GM21723 (cell line): ENCODE data around the gene GOLT1A.

Experiments
- ATAC-seq: cut with Tn5 transposase; IDR thresholded peaks from one replicate; pipeline ENCODE4 v1.9.1; 2021; ENCODE audit warnings: mild to moderate bottlenecking, moderate library complexity; ENCODE audit not compliant: unreplicated experiment

GOLT1A gene

DNA sequence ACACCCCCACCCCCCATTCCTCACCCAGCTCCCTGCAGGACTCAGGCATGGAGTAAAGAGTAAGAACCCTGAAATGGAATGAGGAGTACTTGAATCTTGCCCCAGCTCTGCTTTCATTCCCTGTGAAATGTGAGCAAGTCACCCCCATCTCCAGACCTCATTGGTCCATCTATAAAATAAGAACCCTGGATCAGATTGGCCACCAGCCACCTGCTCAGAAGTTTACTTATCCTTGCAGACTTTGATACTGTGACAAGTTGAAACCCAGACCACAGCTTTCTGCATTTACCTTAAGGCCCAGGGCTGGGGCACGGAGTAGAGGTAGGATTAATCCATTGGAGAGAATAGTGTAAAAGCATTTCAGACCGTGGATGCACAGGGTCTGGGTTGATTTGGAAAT is 19.7 kb downstream of the GOLT1A start:
- no peak for ATAC-seq

DNA sequence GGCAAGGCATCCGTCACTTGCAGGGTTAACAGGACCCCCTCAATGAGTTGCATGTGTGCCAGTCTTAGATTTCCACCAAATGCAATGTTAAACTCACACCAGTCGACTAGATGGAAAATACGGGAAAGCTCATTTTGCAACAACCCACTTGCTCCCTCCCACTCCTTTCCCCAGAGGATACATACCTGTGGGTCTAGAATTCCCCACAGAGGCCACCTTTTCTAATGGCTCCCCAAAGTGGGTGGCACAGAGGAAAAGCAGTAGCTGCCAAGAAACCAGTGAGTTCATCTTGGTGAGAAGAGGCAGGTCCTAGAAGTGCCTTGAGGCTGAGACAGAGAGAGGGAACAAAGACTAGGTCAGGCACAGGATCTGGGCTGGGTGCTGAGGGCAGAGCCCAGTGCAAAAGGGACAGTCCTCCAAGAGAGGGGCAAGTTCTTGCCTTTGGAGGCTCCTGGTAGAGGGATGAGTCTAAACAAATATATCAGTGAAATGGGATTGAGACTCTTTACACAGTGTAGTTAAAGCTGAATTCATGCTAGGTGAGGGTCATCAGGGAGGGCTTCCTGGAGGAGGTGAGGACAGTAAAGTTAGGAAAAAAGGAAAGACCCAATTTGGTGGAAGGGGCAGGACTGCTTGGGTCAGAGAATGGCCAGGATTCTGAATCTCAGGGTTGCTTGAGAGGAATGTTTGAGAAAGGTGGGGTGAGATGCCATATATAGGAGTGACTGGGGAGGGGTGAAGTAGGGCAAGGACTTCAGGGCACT is 21.0 kb downstream of the GOLT1A start:
- ATAC-seq = no peak

DNA sequence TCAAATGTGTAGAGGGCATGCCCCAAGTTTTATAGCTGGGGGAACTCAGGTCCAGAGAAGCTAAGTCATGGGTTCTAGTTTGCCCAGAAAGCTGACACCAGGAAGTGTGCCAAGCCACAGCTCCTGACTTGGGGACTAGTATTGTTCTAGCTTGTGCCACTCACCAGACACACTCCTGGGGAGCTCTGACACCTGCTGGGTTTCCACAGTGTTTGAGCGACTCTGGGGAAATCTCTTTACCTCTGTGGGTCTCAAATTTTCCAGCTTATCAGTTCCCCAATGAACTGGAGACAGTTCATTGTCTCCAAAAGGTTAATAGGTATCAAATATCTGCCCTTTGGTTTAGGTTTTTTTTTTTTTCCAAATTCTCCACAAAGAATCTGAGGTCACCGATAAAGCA is 21.7 kb downstream of the GOLT1A start:
- no peak for ATAC-seq

DNA sequence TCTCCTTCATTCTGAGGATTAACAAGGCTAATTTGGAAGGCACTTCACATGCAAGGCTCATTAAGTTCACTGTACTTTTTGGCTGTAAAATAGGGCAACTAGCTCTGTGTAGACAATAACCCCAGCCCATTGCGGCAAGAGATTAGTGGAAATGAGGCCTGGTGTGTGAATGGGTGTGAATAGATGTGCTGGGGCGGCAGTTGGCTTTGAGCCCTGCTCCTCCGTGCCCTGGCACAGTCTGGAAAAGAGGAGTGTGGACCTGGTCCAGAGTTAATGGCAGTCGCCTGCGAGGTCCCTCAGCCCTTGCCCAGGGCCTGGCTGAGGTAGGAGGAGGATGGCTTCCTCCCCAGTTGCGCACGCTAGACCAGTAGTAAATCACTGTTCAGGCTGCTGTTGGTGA is 22.3 kb downstream of the GOLT1A start:
- no peak for ATAC-seq

DNA sequence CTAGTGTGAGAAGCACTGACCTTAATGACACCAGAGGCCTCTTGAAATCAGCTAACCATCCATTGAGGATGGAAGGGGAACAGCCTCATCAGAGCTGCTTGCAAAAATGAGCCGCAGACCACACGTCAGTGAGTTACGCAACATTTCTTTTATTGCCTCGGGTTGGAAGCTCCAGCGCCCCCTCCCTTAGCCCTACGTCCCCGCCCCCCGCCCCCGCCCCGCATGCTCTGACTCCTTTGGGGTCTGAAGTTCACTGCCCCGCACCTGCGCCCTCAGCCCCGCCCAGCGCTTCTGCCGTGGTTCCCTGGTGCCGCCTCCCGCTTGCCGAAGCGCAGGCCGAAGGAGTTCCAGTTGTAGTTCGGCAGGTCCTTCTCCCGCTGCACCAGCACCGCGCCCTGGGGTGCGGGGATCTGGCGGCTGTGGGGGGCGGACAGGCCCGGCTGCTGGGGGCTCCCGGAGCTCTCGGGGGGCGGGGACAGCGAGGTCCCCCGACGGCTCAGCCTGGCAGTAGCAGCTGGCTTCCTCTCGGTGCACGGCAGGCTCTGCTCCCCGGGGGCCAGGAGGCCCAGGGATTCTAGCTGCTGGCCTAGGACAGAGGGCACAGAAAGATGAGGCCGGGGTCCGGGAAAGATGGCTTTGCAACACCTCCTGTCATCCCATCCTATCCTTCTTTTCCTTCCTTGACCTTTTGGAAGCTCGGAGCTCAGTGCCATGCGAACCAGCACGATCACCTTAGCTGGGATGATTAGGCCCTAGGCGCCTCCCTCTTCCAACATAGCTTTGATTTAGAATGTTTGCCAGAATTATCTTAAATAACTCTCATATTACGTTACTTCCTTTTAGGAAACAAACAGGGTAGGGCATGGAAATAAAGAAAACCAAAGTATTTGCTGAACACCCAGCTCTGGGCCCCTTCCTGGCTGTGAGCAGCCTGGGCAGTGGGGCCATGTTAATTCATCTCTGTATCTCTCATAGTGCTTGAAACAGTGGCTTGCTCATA is 23.3 kb downstream of the GOLT1A start:
- ATAC-seq = no peak

DNA sequence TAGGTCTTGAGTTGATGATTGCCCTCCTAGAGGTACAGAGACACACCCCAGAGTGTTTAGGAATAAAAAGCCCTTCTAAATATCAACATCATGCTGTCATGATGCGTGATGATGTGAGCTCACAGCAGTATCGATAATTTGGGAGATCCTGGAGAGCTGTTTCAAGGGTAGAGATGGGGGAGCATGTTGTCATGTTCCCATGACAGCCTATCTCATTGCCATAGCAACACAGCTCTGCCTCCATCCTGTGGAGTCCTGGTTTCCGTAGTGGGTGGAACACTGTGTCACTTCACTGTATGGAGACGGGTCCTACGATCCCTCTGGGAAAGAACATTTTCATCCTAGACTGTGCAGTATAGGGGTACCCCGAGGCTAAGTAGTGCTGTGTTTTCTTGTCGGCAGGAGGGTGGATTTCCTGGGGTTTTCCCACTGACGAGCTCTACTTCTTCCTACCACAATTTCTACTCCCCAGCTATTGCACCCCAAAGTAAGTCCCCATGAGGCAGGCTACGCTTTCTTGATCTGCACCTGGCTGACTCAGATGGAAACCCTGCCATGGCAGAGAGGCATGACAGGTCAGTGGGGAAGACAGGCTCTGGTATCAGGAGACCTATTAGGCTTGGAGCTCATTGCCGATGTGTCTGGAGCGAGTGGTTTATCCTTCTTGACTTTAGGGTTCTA is 24.7 kb downstream of the GOLT1A start:
- no peak for ATAC-seq

DNA sequence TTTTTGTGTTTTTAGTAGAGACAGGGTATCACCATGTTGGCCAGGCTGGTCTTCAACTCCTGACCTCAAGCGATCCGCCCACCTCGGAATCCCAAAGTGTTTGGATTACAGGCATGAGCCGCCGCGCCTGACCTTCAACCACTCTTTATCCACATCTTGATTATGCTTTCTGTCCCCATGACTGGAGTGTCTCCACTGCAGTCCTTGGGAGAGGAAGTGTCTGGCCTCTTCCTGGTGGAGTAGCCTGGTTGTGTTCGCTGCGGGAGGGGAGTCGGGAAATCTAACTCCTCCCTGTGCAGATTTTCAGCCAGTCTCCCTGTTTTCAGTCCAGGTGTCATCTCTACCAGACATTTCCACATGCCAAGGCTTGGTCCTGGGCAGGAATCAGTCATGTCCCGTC is 27.2 kb downstream of the GOLT1A start:
- no peak for ATAC-seq

DNA sequence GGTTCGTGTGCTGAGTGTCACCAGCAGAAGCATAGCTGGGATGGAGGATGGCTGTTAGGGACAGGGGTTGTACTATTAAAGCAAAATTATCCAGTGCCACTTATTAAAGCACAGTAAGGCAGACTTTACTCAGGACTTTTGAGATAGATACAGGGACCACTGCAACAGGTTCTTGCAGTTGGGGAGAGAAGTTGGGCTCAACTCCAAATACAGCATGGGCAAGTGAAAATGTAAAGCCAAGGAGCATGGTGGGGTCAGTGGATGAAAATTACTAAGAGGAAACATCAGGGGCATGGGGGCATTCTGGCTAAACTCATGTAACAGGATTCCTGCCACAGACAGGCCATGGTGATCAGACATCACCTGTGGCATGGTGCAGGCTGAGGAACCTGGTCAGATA is 32.7 kb downstream of the GOLT1A start:
- no peak for ATAC-seq

DNA sequence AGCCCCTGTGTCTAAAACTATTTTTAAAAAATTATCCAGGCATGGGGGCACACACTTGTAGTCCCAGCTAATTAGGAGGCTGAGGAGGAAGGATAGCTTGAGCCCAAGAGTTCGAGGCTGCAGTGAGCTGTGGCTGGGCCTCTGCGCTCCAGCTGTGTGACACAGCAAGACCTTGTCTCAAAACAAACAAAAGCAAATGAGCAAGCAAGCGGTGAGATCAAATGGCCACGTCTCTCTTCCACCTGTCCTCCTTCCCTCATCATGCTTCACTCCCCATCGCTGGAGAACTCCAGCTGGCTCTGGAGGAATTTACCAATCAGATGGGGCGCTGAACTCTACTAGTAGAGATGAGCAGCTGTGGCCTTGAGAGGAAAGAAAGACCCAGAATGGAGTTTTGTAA is 33.7 kb downstream of the GOLT1A start:
- ATAC-seq = no peak

DNA sequence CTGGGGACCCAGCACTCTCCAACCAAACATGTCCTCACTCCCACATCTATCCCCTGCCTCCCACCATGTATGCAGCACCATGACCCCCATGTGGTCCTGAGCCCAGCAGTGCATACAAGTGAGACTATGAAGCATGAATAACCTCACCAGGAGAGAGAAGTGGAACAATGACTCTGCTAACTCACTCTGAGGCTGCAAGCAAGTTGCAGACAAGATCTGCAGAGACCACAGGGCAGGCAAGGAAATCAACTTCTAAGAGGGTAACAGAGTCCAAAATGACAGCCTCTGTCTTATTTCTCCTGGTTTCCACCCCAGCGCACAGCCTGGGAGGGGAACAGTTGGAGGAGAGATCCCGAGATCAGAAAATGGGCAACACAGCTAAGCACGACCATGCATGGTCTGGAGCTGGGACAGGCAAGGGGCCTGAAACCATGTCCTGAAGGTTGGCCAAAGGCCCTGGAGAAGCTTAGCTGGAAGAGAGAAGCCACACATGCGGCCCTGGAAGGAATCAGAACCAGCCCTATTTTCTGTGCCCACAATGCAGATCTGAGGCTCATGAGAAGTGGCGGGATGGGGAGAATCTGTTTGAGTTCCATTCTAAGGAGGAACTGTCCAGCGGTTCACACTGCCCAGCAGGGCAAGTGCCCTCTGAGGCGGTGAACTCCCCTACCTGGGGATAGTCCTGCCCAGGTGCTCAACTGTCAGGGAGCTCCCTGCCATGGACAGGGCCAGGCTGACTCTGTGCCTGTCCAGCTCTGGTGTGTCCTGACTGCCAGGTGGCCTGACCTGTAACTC is 35.1 kb downstream of the GOLT1A start:
- ATAC-seq = no peak

DNA sequence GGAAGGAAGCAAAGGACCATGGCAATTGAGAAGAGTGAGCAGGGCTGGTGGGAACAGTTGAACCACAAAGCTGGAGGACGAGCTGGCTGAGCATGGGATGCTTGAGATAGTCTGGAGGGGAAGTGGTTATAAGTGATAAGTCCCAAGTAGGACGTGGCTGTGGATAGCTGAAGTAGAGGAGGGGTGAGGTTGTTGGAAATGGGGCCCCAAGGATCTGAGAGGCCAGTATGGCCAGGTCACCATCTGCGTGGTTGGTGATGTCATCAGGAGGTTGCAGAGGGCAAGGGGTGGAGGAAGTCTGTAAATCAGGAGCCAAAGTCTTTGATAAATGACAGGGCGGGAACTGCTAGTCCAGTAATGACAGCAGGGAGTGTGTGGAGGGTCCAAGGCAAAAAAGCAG is 36.7 kb downstream of the GOLT1A start:
- ATAC-seq = no peak

DNA sequence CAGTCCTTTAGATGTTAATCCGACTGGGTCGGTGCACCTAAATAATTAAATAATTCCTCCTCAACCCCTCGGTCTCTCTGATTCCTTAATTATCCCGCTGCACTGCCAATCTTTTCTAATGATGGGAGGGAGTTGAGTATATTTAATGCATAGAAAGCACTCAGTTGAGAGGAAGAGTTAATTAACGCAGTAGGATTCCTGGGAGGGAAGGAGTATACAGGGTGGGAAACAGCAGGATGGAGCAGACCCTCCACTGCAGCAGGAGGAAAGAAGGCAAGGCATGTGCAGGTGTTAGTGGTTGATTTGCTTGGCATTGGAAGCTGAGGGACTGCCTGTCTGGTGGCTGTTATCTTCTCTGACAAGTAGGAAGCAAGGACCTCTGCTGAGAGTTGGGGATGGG is 37.7 kb downstream of the GOLT1A start:
- no peak for ATAC-seq

DNA sequence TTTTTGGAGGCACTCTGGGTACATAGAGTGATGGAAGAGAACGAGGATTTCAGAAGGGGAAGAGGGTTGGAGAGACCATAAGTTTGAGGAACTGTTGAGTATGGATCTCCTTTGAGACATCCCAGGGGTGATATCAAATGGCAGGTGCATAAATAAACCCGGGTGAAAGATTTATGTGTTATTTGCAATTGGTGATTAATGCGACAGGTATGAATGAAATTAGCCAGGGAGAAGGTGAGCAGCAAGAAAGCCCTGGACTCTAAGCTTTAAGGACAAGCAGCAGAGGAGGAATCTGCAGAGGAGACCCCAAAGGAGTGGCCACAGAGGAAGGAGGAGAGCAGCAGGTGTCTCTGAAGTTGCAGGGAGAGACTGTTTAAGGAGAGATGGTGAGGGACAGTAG is 38.8 kb downstream of the GOLT1A start:
- ATAC-seq = no peak

DNA sequence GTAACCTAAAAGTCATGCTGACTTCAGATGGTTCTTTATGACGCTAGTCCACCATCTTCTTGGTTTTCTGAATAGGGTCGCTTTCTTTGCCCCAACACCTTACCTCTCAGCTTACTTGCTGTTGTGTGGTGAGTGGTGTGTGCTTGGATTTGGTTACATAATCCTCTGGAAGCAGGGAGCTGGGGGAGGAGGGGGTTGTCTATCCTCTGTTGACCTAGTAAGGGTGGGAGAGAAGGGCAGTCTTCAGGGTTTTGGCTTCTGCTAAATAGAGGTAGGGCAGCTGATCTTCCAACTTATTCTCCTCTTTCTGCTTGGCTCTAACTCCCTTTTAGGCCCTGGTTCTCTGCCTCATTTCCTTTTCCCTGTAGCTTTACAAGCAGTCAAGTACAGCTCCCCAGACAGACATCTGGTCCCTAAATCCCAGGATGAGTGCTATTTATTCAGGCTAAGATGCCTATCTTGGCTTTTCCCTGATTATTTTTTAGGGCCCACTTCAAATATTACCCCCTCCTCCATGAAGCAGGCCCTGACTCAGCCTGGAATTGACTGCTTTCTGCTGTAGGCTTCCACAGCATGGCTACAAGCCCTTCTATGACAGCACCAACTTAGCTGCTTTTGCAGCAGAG is 41.3 kb downstream of the GOLT1A start:
- ATAC-seq = no peak

DNA sequence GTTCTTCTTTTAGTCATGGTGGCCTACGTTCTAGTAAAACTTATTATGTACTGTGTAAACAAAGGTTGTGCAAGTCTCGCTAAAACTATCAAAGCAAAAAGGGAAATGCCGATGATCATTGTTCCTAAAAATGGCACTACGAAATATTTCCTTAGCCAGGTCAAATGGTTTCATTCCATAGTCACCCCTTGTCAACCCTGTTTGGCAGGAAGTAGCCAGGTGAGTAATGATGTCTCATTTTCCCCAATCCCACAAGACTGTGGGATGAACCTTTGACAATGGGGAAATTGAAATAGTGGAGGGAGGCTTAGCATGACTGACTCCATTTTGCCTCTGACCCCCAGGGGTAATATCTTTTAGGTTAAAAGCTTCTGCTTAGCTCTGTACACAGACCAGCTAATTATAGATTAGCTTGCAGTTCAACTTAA is 42.0 kb downstream of the GOLT1A start:
- no peak for ATAC-seq

DNA sequence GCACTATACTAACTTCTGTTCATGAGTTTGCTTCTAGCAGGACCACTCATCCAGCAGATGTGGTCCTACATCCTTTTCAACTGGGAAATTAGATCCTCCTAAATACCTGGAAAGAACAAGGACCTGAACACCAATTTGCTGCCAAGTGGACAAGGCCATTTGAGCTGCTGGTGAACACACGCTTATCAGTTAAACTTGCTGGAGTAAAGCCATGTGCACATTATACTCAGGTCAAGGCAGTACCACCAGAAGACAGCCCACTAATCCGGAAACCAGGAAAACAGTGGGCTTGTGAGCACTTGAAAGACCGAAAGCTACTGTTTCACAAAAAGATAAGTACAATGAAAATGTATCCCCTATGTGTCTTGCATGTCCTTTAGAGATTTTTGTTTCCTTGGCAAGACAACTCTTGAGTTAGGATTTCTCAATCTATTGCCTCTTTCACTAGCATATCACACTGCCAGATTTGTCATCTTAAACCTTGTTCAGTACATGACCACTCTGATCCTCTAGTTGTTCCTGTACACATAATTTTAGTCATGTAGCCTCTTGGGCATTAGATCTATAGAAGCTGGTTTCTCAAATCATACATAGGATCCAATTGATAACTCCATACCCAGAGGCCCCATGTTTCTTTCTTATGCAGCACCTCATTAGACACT is 43.2 kb downstream of the GOLT1A start:
- no peak for ATAC-seq

DNA sequence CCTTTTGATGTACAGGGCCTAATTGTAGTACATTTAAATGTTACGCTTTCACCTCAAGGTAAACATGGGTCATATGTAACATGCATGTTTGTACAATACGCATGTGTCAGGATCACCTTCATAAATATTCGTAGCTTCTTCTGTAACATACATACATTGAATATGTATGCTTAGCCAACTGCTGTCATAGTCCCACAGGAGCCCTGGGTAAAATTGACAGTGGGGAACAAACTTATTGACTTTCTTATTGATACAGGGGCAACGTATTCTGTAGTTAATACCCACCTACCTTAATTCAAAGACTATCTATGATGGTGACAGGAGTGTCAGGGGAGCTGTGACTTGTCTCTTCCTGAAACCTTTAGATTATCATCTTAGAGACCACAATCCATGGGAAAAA is 43.9 kb downstream of the GOLT1A start:
- ATAC-seq = no peak

DNA sequence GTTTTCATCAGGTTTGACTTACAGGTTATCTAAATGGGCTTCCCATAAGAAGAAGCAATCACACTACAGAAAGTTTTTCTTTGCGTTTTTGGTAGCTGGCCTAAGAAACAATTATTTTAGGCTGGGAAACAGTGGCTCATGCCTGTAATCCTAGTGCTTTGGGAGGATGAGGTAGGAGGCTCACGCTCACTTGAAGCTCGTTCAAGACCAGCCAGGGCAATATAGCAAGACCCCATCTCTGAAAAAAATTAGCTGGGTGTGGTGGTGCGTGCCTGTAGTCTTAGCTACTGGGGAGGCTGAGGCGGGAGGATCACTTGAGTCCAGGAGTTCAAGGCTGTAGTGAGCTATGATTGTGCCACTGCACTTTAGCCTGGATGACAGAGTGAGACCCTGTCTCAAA is 46.1 kb downstream of the GOLT1A start:
- ATAC-seq = no peak

DNA sequence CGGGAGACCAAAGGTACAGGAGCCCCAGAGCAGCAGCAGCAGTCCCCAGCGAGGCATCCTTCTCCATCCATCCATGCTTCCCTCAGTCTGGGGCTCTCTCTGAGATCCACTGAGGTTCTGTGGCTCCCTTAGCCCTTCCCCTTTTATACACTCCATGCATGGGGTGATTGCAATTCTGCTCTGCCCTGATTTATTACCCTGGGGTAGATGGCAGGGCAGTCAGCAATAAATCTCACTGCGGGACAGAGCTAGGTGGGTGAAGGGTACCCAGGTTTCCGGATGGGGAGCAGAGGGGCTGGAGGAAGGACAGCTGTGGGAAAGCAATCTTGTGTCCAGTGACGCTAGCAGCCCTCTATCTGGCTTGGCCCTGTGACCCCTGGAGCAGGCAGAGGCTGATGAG is 47.6 kb downstream of the GOLT1A start, which contains the start of gene REN:
Gene REN (minus strand): TSS at position 119 of the 400 bp plus-strand sequence. CDS start 44 bp downstream, at position 75.
- no peak for ATAC-seq
